DND-41 (cell line): Measurements from ENCODE around the gene CDK19.

Source experiments
- EZH2 ChIP-seq: IDR thresholded peaks from 3 replicates; pipeline ENCODE4 v1.6.1; 2012; ENCODE audit warnings: borderline replicate concordance, low read depth, mild to moderate bottlenecking, moderate library complexity, low read length, inconsistent platforms; ENCODE audit not compliant: severe bottlenecking
- TF ChIP-seq, protein P1 (sequence below): IDR thresholded peaks from 2 replicates; pipeline ENCODE4 v1.5.1; 2012; ENCODE audit warnings: borderline replicate concordance, low read length, moderate library complexity, mild to moderate bottlenecking; ENCODE audit not compliant: poor library complexity, severe bottlenecking; ENCODE audit errors: extremely low read depth

- TF ChIP-seq, protein P1, sequence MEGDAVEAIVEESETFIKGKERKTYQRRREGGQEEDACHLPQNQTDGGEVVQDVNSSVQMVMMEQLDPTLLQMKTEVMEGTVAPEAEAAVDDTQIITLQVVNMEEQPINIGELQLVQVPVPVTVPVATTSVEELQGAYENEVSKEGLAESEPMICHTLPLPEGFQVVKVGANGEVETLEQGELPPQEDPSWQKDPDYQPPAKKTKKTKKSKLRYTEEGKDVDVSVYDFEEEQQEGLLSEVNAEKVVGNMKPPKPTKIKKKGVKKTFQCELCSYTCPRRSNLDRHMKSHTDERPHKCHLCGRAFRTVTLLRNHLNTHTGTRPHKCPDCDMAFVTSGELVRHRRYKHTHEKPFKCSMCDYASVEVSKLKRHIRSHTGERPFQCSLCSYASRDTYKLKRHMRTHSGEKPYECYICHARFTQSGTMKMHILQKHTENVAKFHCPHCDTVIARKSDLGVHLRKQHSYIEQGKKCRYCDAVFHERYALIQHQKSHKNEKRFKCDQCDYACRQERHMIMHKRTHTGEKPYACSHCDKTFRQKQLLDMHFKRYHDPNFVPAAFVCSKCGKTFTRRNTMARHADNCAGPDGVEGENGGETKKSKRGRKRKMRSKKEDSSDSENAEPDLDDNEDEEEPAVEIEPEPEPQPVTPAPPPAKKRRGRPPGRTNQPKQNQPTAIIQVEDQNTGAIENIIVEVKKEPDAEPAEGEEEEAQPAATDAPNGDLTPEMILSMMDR = no peak
- TF ChIP-seq EZH2 = no peak
These were observed 11.2 kb upstream of the CDK19 start for GRCh38 chr6:110826236-110827129.
